ENCODE results near the gene KDM4C. TPM values are rescaled to one million over a fixed set of nuclear protein-coding genes. Genes with fewer than 3 reads are reported as not detected.
"Not testable (repeated sequence)": the region's sequence is repeated elsewhere in the genome, so short reads cannot be mapped to it uniquely, and the experiment has no call there.

The KDM4C gene
- total RNA-seq, 1 donor: 47.4 TPM

DNA sequence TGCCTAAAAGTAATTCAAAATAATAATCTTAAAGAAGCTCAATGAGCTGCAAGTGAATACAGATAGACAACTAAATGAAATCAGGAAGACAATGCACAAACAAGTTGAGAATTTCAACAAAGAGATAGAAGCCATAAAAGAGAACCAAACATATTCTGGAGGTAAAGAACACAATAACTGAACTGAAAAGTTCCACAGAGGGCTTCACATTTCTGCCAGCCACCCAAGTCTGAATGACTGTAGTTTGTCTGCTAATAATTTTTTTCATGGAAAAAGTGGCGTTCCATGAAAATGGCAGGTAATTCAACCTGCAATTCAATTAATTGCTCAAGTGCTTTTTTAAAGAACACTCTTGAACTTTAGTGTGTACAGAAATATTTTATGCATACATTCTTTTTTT is 251.3 kb downstream of the KDM4C start:
- DNase-seq (ENCODE audit: low read depth in 2 of 3, low spot score in 2 of 3): no peak

DNA sequence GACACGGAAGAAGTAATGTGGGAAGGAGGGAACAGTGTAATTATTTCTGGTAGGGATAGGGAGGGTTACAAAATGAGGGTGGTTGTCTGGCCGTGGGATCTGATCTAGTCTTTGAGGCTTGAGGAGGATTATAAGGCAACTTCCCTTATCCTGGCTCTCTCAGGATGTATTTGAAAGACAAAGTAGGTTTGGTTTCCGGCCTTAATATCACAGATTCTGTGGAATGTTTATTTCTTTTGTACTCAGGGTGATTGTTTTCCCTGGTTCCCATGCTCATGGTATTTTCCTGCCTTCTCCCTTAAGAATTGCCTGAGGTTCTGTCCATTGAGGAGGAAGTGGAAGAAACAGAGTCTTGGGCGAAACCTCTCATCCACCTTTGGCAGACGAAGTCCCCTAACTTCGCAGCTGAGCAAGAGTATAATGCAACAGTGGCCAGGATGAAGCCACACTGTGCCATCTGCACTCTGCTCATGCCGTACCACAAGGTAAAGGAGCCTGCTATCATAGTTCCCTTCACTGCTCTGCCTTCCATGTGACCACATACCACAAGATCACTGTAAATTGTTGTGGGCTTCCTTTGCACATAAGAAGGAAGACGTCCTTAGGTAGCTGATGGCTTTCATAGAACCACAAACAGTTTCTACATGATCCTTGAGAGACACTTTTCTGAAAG is 253.8 kb downstream of the KDM4C start:
- DNase-seq (ENCODE audit: low read depth in 2 of 3, low spot score in 2 of 3): peak in 2 of 3 donors; percentile 22 to 67

DNA sequence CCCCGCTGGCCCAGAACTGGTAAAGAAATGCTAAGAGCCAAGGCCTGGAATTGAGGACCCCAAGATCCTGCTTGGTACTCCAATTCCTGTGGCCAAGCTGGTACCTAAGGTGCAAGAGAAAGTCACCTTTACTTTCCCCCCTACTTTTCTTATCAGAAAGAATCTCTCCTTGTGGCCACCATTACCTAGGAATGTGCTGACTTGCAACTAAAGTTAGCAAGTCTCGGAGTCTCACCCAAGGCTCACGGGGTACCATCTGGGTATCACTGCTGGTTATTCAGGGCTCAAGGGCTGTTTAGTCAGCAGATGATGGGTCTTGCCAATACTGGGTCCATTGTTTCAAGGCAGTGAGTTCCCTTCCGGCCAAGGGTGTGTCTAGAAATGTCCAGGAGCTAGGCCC is 270.2 kb downstream of the KDM4C start:
- no peak for DNase-seq (ENCODE audit: low read depth in 2 of 3, low spot score in 2 of 3)

DNA sequence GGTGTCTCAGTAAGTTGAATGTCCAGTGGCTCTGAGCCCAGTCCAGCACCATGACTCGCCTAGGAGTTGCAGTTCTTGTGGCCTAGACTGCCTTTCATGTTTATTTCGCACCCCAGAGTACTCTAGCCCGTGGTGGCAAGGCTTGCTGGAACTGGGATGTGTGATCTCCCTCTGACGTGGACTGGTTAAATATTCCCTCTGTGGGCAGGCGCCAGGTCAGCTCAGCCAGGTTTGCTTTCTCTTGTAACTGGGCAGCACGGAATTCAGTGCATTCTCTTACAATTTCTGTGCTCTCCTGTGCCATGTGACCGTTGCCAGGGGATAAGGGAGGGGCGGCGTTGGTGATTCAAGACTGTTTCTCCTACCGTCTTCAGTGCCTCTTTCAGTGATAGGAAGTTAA is 270.8 kb downstream of the KDM4C start:
- DNase-seq (ENCODE audit: low read depth in 2 of 3, low spot score in 2 of 3): no peak

- not testable (repeated sequence) for DNase-seq (ENCODE audit: low read depth in 2 of 3, low spot score in 2 of 3)
Observed at GRCh38 chr9:7030943-7031342, 273.2 kb downstream of the KDM4C start.

DNA sequence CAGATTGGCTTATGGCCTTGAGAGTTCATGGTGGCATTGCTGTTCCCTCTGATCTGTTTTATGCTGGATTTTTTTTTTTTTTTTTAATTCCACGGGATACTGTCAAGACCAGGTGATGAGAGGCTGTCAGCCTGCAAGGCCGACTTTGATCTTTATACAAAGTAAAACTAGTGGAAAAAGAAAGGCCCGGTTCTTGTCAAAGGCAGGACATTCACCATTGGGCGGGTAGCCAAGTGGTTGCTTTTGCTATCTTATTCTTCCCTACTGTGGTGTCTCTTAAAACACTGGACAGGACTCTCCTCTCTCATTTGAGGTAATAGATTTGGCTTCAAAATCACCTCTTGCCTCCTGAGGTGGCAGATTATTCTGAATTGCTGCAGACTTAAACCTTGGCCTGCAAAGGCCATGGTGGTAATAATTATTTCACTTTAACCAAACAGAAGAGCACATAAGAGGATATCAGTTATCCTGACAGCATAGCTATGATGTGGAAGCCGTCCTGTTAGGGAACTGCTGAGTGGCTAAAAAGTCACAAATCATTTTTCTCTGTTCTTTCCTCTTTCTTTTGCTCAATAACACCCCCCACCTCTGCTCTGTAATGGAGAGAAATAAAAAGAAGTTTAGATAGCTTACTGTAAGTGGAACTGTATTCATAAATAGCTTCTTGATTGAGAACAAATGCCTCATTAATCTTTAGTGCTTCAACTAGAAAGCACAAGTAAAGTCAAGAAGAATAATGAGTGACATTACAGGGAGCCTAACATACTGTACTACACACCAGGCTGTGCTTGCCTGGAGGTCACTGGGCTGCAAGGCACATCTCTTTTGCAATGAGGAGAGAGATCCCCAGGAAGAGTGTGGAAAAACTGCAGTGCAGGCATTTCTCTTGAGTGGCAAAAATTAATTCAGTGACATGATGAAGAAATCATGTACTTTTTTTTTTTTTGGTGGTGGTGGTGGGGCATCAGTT is 275.6 kb downstream of the KDM4C start:
- DNase-seq (ENCODE audit: low read depth in 2 of 3, low spot score in 2 of 3): peak in 1 of 3 donors; percentile 4

DNA sequence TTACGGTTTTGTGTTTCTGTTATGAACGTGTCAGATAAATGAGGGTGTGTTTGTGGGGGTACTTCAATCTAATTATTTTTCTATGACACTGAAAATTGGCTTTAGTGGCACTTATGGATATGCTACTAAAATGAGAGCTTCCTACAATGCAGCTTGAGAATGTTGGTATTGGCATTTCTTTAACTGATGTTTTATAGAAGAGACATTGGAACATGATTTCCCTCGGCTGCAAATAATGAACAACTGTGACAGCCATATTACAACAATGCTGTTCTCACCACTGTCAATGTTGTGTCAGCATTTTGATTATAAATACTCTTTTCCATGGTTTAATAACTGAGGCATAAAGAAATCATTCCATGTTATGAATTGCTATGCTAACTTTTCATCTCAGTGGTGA is 279.4 kb downstream of the KDM4C start:
- no peak for DNase-seq (ENCODE audit: low read depth in 2 of 3, low spot score in 2 of 3)

DNA sequence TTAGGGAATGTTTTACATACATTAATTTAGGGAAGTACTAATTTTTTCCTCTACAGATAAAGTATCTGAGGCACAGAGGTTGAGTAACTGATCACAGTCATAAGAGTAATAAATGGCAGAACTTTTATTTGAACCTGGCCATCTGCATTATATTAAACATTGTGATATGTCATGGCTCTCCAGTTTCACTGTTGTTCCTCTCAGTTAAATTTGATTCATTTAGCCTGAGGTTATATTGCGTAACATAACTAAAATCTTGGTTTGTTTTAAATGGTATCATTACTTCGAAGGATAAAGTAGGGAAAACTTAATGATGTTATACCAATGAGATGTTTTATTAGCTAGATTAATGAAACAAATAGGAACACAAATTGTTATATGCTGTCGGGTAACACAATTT is 284.4 kb downstream of the KDM4C start:
- DNase-seq (ENCODE audit: low read depth in 2 of 3, low spot score in 2 of 3): no peak

DNA sequence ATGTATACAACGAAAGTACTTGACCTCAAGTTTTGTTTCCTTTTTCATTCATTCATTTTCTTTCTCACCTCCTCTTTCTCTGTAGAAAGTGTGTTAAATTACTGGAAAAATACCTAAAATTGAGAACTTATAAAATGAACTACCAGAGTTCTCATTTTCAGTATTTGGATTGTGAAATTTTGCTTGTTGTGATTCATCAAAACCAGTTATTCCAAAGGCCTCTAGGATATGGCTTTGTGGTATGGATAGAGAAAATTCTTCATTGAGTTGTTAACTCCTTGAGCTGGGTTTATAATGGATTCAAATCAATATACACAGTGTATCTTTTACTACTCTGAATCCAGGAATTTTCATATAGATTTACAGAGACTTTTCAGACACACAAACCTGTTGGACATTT is 287.6 kb downstream of the KDM4C start:
- no peak for DNase-seq (ENCODE audit: low read depth in 2 of 3, low spot score in 2 of 3)

DNA sequence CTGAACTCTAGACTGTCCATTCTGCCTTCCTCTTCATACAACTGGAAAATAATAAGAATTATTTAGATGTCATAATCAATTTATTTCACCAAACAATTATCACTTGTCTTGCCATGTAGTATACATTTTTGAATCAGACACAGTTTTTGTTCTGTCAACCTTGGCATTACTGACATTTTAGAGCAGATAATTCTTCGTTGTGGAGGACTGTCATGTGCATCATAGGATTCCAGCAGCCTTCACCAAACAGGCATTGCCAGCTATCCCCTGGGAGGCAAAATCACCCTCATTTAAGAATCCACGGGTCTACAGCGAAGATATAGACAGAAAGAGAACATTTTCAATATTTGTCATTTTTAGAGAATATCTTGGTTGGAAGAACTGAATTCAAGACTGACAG is 293.9 kb downstream of the KDM4C start:
- DNase-seq (ENCODE audit: low read depth in 2 of 3, low spot score in 2 of 3): no peak

DNA sequence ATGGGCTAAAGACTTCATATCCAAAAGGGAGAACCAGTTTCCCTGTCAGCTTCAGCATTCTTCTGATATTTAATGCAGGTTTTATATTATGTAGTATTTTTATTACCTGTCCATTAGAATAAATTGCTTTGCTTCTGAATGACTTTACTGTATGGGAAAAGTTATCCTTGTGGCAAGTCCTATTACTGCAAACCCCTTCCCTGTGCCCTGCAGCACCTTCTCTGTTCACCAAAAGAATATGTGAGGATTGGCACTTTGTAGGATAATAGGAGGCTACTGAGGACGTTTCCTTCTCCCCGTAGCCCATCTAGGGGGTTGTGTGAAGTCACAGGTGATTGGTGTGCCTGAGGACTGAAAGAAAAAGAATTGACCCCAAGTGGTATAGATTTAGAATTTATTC is 296.1 kb downstream of the KDM4C start:
- no peak for DNase-seq (ENCODE audit: low read depth in 2 of 3, low spot score in 2 of 3)

GRCh38 chr9:7055171-7055903 is 297.6 kb downstream of the KDM4C start:
- DNase-seq (ENCODE audit: low read depth in 2 of 3, low spot score in 2 of 3): peak in 2 of 3 donors; percentile 9 to 41

DNA sequence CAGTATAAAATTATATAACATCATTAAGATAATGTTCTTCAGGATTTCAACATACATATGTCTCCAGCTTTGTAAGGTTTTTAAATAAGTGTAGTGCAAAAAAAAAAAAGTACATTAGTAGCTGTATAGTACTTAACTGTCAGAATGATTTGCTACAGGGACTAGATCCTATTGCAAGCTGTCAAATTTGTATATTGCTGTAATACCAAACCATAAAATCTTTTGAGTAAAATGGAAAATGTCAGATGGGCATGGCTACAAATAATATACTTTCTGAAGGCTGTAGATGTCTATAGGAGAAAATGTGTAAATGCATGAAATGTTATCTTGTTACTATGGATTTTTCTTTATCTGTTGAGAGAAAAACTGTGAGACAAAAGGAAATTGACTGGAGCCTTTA is 298.5 kb downstream of the KDM4C start:
- no peak for DNase-seq (ENCODE audit: low read depth in 2 of 3, low spot score in 2 of 3)

GRCh38 chr9:7058473-7058872 is 300.7 kb downstream of the KDM4C start:
- no peak for DNase-seq (ENCODE audit: low read depth in 2 of 3, low spot score in 2 of 3)

DNA sequence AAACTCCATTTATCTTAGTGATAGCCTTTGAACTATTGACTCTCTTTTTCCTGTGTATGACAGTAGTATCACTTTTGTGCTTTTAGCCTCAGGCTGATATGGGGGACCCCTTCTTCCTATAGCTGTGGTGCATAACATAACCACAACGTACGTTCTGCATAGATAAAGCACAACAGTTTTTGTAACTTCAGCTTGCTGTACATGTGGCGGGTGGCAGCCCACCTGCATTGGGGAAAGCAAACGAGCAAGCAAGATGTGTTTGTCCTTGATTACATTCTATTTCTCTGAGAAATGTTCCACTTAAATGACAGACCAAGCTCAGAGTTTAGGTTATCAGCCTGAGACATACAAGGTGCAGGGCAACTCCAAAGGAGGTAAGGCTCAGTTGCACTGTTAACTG is 309.4 kb downstream of the KDM4C start:
- DNase-seq (ENCODE audit: low read depth in 2 of 3, low spot score in 2 of 3): peak in 2 of 3 donors; percentile 14 to 39

- no peak for DNase-seq (ENCODE audit: low read depth in 2 of 3, low spot score in 2 of 3)
Observed at GRCh38 chr9:7071916-7072315, 314.1 kb downstream of the KDM4C start.

GRCh38 chr9:7073706-7074105 is 315.9 kb downstream of the KDM4C start:
- DNase-seq (ENCODE audit: low read depth in 2 of 3, low spot score in 2 of 3): no peak

DNA sequence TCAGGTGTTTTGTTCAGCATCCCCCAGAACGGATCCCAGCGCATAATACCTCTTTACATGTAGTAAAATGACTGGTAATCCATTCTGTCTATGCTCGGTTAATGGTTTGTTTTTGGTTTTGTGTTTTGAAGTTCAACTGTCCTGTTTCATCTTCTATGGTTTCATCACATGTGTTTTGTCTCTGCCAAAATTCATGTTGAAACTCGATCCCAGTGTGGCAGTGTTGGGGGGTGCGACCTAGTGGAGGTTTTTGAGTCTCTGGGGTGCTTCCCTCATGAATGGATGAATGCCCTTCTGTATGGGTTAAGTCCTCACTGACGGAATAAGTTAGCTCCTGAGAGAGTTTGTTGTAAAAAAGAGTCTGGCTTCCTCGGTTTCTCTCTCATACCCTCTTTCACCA is 317.4 kb downstream of the KDM4C start:
- no peak for DNase-seq (ENCODE audit: low read depth in 2 of 3, low spot score in 2 of 3)

GRCh38 chr9:7079051-7079450 is 321.3 kb downstream of the KDM4C start:
- no peak for DNase-seq (ENCODE audit: low read depth in 2 of 3, low spot score in 2 of 3)

DNA sequence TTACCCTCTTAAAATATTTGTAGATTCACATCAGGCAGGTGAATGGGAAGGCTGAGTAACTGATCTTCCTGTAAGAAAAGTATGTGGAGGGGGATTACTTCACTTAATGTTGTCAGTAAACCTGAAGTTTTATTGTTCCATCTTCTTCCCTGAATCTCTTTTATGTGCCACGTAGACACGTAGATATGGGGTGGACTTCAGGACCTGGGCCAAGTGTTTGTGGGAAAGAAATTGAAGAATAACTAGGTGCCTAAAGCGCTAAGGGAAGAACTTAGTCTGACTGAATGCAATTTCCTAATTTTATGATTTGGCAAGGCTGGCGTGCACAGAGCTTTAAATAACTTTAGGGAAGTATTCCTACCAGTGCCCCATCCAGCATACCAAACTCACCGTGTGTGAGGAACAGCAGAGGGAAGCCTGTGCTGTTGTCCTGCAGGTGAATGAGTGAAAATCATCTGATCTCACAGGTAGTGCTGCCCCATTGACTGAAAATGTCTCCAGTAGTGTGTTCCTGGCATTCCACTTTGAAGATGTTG is 323.4 kb downstream of the KDM4C start:
- DNase-seq (ENCODE audit: low read depth in 2 of 3, low spot score in 2 of 3): no peak

GRCh38 chr9:7083192-7083591 is 325.4 kb downstream of the KDM4C start:
- no peak for DNase-seq (ENCODE audit: low read depth in 2 of 3, low spot score in 2 of 3)
